Kidney epithelial cell (primary cell): ENCODE data around the gene CCDC88A. TPM values are rescaled to one million over a fixed set of nuclear protein-coding genes. Genes with fewer than 3 reads are reported as not detected.

Experiments used
- DNase-seq: peaks from one replicate; pipeline ENCODE4 v3.0.0-alpha.2; 2010; ENCODE audit warnings: low read depth
- H3K27me3 ChIP-seq: 2 replicates; pipeline ENCODE4 v1.6.0; 2011; ENCODE audit warnings: low read length; ENCODE audit not compliant: control insufficient read depth, insufficient read depth
- H3K36me3 ChIP-seq: 2 replicates; pipeline ENCODE4 v1.5.1; 2011; ENCODE audit warnings: low read length; ENCODE audit not compliant: control insufficient read depth, insufficient read depth
- H3K4me3 ChIP-seq: 2 replicates; pipeline ENCODE4 v1.5.1; 2011; ENCODE audit warnings: low read depth, mild to moderate bottlenecking, control low read depth, low read length
- CTCF ChIP-seq: IDR thresholded peaks from 2 replicates; pipeline ENCODE4 v1.5.1; 2011; ENCODE audit warnings: mild to moderate bottlenecking, moderate library complexity, low read length, control low read depth, inconsistent platforms; ENCODE audit not compliant: insufficient read depth, poor library complexity, severe bottlenecking
- total RNA-seq: library from RNA; depleted of rRNA; stranded (reverse); fragments of >200 nt; gene quantifications from 2 replicates; pipeline ENCODE4 v1.2.3, GENCODE V29; 2015

Gene CCDC88A
- total RNA-seq, 1 donor from 2014 or later, result 18.8 TPM

GRCh38 chr2:55425431-55425831 is 5.8 kb upstream of the CCDC88A start:
- Histone ChIP-seq H3K4me3 (no peak overlapping the region), H3K27me3 (no peaks in the 10 kb centered on the region), H3K36me3 (no peaks in the 10 kb centered on the region)
- TF ChIP-seq CTCF, result no peak
- DNase-seq, result peak; percentile 53

- Histone ChIP-seq H3K27me3 (no peaks in the 10 kb centered on the region), H3K36me3 (no peaks in the 10 kb centered on the region), H3K4me3 (no peak overlapping the region)
- no peak for TF ChIP-seq CTCF
- DNase-seq, result no peak
Observed at GRCh38 chr2:55422876-55423665, 3.4 kb upstream of the CCDC88A start.

GRCh38 chr2:55421326-55421725 is 1.7 kb upstream of the CCDC88A start:
- no peak for TF ChIP-seq CTCF
- no peak for DNase-seq
- Histone ChIP-seq H3K27me3 (no peaks in the 10 kb centered on the region), H3K4me3 (no peak overlapping the region), H3K36me3 (no peaks in the 10 kb centered on the region)

GRCh38 chr2:55420871-55421270 is 1.2 kb upstream of the CCDC88A start:
- no peak for DNase-seq
- Histone ChIP-seq H3K4me3 (no peak overlapping the region), H3K36me3 (no peaks in the 10 kb centered on the region), H3K27me3 (no peaks in the 10 kb centered on the region)
- TF ChIP-seq CTCF, result no peak

- no peak for DNase-seq
- Histone ChIP-seq H3K4me3 (peak overlapping the region; percentile 97), H3K36me3 (no peaks in the 10 kb centered on the region), H3K27me3 (no peaks in the 10 kb centered on the region)
- TF ChIP-seq CTCF, result no peak
Observed at GRCh38 chr2:55420439-55420725, 726 bp upstream of the CCDC88A start.

GRCh38 chr2:55419233-55419678 is 400 bp downstream of the CCDC88A start:
- no peaks in the 10 kb centered on the region for H3K36me3 ChIP-seq
- TF ChIP-seq CTCF, result no peak
- no peaks in the 10 kb centered on the region for H3K27me3 ChIP-seq
- peak overlapping the region; percentile 97 for H3K4me3 ChIP-seq
- DNase-seq, result no peak
